ENCODE data around the gene MAPRE2.

MAPRE2 gene

GRCh38 chr18:35116784-35117318 lies 75.6 kb downstream of the MAPRE2 start:
- Mint-ChIP-seq H3K27ac (no peak overlapping the region), H3K9me3 (peaks cover 5% of the 10 kb centered on the region), H3K4me1 (peaks cover 32% of the 10 kb centered on the region), H3K4me3 (no peak overlapping the region), H3K36me3 (ENCODE audit: low read depth) (peaks cover 12% of the 10 kb centered on the region), H3K27me3 (ENCODE audit: low read depth) (no peaks in the 10 kb centered on the region)
- TF ChIP-seq CTCF (IDR thresholded peaks at IDR 0.05; ENCODE audit: unreplicated experiment in 3 of 3) = no peak

- no peaks in the 10 kb centered on the region for H3K27me3 Mint-ChIP-seq (ENCODE audit: low read depth)
- TF ChIP-seq CTCF (IDR thresholded peaks at IDR 0.05; ENCODE audit: unreplicated experiment in 3 of 3) = no peak
- peaks cover 36% of the 10 kb centered on the region for H3K4me1 Mint-ChIP-seq
- no peak overlapping the region for H3K27ac Mint-ChIP-seq
- H3K4me3 Mint-ChIP-seq = no peak overlapping the region
- peaks cover 2% of the 10 kb centered on the region for H3K9me3 Mint-ChIP-seq
- H3K36me3 Mint-ChIP-seq (ENCODE audit: low read depth) = peaks cover 6% of the 10 kb centered on the region
Observed at GRCh38 chr18:35117372-35117771, 76.2 kb downstream of the MAPRE2 start.

- Mint-ChIP-seq H3K4me1 (peaks cover 41% of the 10 kb centered on the region), H3K27ac (peak overlapping the region in 1 of 3 experiments; percentile 18), H3K4me3 (no peak overlapping the region), H3K36me3 (ENCODE audit: low read depth) (peaks cover 2% of the 10 kb centered on the region), H3K27me3 (ENCODE audit: low read depth) (no peaks in the 10 kb centered on the region), H3K9me3 (no peaks in the 10 kb centered on the region)
- TF ChIP-seq CTCF (IDR thresholded peaks at IDR 0.05; ENCODE audit: unreplicated experiment in 3 of 3) = no peak
Observed at GRCh38 chr18:35117951-35118411, 76.8 kb downstream of the MAPRE2 start.

GRCh38 chr18:35118641-35119040 lies 77.4 kb downstream of the MAPRE2 start:
- Mint-ChIP-seq H3K36me3 (ENCODE audit: low read depth) (no peaks in the 10 kb centered on the region), H3K27ac (peak overlapping the region in 2 of 3 experiments; percentile 18 to 19), H3K4me3 (no peak overlapping the region), H3K27me3 (ENCODE audit: low read depth) (no peaks in the 10 kb centered on the region), H3K9me3 (no peaks in the 10 kb centered on the region), H3K4me1 (peaks cover 44% of the 10 kb centered on the region)
- no peak for TF ChIP-seq CTCF (IDR thresholded peaks at IDR 0.05; ENCODE audit: unreplicated experiment in 3 of 3)

GRCh38 chr18:35121038-35121437 lies 79.8 kb downstream of the MAPRE2 start:
- Mint-ChIP-seq H3K9me3 (no peaks in the 10 kb centered on the region), H3K4me1 (peaks cover 44% of the 10 kb centered on the region), H3K4me3 (no peak overlapping the region)

More at GRCh38 chr18:35121038-35121437, 79.8 kb downstream of the MAPRE2 start:
- H3K27me3 Mint-ChIP-seq (ENCODE audit: low read depth) = no peaks in the 10 kb centered on the region
- no peaks in the 10 kb centered on the region for H3K36me3 Mint-ChIP-seq (ENCODE audit: low read depth)
- no peak for TF ChIP-seq CTCF (IDR thresholded peaks at IDR 0.05; ENCODE audit: unreplicated experiment in 3 of 3)
- H3K27ac Mint-ChIP-seq = no peak overlapping the region
